ENCODE results near the gene LEKR1.
"Not testable (repeated sequence)": the region's sequence is repeated elsewhere in the genome, so short reads cannot be mapped to it uniquely, and the experiment has no call there.

DNA sequence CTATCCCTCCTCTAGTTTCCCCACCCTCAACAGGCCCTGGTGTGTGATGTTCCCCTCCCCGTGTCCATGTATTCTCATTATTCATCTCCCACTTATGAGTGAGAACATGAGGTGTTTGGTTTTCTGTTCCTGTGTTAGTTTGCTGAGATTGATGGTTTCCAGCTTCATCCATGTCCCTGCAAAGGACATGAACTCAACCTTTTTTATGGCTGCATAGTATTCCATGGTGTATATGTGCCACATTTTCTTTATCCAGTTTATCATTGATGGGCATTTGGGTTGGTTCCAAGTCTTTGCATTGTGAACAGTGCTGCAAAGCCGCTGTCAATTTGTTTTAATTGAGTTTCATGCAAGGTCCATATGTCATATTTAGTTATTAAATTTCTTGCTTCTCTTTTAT is 88.1 kb downstream of the LEKR1 start:
- not testable (repeated sequence) for TF ChIP-seq ISL1 (CRISPR knock-in tag; IDR thresholded peaks at IDR 0.05); ZFP3 (CRISPR knock-in tag; IDR thresholded peaks at IDR 0.05); RARB (CRISPR knock-in tag; IDR thresholded peaks at IDR 0.05); OSR1 (CRISPR knock-in tag; IDR thresholded peaks at IDR 0.05); ZNF8 (CRISPR knock-in tag; IDR thresholded peaks at IDR 0.05); ZC3H10 (CRISPR knock-in tag; IDR thresholded peaks at IDR 0.05); ZNF70 (CRISPR knock-in tag; IDR thresholded peaks at IDR 0.05); TOX (CRISPR knock-in tag; IDR thresholded peaks at IDR 0.05; ENCODE audit: borderline replicate concordance); SNAI2 (CRISPR knock-in tag; IDR thresholded peaks at IDR 0.05); ESRRG (CRISPR knock-in tag; IDR thresholded peaks at IDR 0.05); ZFP30 (CRISPR knock-in tag; IDR thresholded peaks at IDR 0.05)
- TF ChIP-seq, protein P1, sequence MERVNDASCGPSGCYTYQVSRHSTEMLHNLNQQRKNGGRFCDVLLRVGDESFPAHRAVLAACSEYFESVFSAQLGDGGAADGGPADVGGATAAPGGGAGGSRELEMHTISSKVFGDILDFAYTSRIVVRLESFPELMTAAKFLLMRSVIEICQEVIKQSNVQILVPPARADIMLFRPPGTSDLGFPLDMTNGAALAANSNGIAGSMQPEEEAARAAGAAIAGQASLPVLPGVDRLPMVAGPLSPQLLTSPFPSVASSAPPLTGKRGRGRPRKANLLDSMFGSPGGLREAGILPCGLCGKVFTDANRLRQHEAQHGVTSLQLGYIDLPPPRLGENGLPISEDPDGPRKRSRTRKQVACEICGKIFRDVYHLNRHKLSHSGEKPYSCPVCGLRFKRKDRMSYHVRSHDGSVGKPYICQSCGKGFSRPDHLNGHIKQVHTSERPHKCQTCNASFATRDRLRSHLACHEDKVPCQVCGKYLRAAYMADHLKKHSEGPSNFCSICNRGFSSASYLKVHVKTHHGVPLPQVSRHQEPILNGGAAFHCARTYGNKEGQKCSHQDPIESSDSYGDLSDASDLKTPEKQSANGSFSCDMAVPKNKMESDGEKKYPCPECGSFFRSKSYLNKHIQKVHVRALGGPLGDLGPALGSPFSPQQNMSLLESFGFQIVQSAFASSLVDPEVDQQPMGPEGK (CRISPR knock-in tag; IDR thresholded peaks at IDR 0.05; ENCODE audit: borderline replicate concordance): not testable (repeated sequence)
- TF ChIP-seq, protein P2, sequence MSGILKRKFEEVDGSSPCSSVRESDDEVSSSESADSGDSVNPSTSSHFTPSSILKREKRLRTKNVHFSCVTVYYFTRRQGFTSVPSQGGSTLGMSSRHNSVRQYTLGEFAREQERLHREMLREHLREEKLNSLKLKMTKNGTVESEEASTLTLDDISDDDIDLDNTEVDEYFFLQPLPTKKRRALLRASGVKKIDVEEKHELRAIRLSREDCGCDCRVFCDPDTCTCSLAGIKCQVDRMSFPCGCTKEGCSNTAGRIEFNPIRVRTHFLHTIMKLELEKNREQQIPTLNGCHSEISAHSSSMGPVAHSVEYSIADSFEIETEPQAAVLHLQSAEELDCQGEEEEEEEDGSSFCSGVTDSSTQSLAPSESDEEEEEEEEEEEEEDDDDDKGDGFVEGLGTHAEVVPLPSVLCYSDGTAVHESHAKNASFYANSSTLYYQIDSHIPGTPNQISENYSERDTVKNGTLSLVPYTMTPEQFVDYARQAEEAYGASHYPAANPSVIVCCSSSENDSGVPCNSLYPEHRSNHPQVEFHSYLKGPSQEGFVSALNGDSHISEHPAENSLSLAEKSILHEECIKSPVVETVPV (CRISPR knock-in tag; IDR thresholded peaks at IDR 0.05): not testable (repeated sequence)
